GM23338 (cell line): ENCODE results near the gene RFC2. TPM values are rescaled to one million over a fixed set of nuclear protein-coding genes. Genes with fewer than 3 reads are reported as not detected.

Experiments
- ATAC-seq: fragments of 200-7000 bp; cut with Tn5 transposase; 3 replicates; pipeline ENCODE4 v1.9.1; 2020
- DNase-seq: peaks from one replicate; pipeline ENCODE4 v3.0.0-alpha.2; 2015; ENCODE audit warnings: low spot score
- H2AFZ ChIP-seq: fragments of 200-600 bp; sonication (generic); 2 replicates; pipeline ENCODE4 v1.8.0; 2016; ENCODE audit warnings: antibody characterized with exemption, mild to moderate bottlenecking, moderate library complexity
- H3F3A ChIP-seq: fragments of 200-600 bp; sonication (generic); replicated peaks from 2 replicates; pipeline ENCODE4 v1.8.0; 2017; ENCODE audit warnings: antibody characterized with exemption, mixed run types, low read depth
- H3K27ac ChIP-seq: fragments of 200-600 bp; sonication (generic); 2 replicates; pipeline ENCODE4 v1.6.1; 2016; ENCODE audit warnings: low read depth
- H3K27me3 ChIP-seq: fragments of 200-600 bp; sonication (generic); 2 replicates; pipeline ENCODE4 v1.8.0; 2016; ENCODE audit warnings: mild to moderate bottlenecking, mixed run types, moderate library complexity; ENCODE audit not compliant: insufficient read depth
- H3K36me3 ChIP-seq: fragments of 200-600 bp; sonication (generic); 2 replicates; pipeline ENCODE4 v1.8.0; 2016; ENCODE audit warnings: mild to moderate bottlenecking; ENCODE audit not compliant: insufficient read depth
- H3K4me1 ChIP-seq: fragments of 200-600 bp; sonication (generic); 2 replicates; pipeline ENCODE4 v1.8.0; 2016; ENCODE audit warnings: mild to moderate bottlenecking, moderate library complexity; ENCODE audit not compliant: insufficient read depth
- H3K4me2 ChIP-seq: fragments of 200-600 bp; sonication (generic); 2 replicates; pipeline ENCODE4 v1.7.1; 2017; ENCODE audit warnings: mixed run types
- H3K4me3 ChIP-seq: fragments of 200-600 bp; sonication (generic); 2 replicates; pipeline ENCODE4 v1.6.1; 2016; ENCODE audit warnings: mixed run types
- H3K79me2 ChIP-seq: fragments of 200-600 bp; sonication (generic); replicated peaks from 2 replicates; pipeline ENCODE4 v1.8.0; 2017; ENCODE audit warnings: mild to moderate bottlenecking; ENCODE audit not compliant: insufficient read depth
- H3K9me2 ChIP-seq: fragments of 200-600 bp; sonication (generic); 2 replicates; pipeline ENCODE4 v1.8.0; 2017; ENCODE audit not compliant: insufficient read depth
- H4K20me1 ChIP-seq: fragments of 200-600 bp; sonication (generic); replicated peaks from 2 replicates; pipeline ENCODE4 v1.8.0; 2017; ENCODE audit warnings: mild to moderate bottlenecking; ENCODE audit not compliant: insufficient read depth
- H3K27ac Mint-ChIP-seq: 2 replicates; pipeline ENCODE4 v1.8.0; 2020; ENCODE audit warnings: inconsistent platforms, mild to moderate bottlenecking, moderate library complexity, mixed read lengths
- H3K27me3 Mint-ChIP-seq: 3 replicates; pipeline ENCODE4 v1.8.0; 2022; ENCODE audit warnings: low read depth, mild to moderate bottlenecking, moderate library complexity, mixed read lengths, inconsistent platforms; ENCODE audit not compliant: insufficient read depth, poor library complexity
- H3K36me3 Mint-ChIP-seq: 3 replicates; pipeline ENCODE4 v1.8.0; 2021; ENCODE audit warnings: low read depth, mild to moderate bottlenecking, inconsistent platforms, moderate library complexity, mixed read lengths
- H3K4me1 Mint-ChIP-seq: 3 replicates; pipeline ENCODE4 v1.8.0; 2020; ENCODE audit warnings: mild to moderate bottlenecking, inconsistent platforms, mixed read lengths
- H3K4me3 Mint-ChIP-seq: 3 replicates; pipeline ENCODE4 v1.8.0; 2021; ENCODE audit warnings: moderate library complexity, mild to moderate bottlenecking, inconsistent platforms, mixed read lengths
- H3K9me3 Mint-ChIP-seq: 3 replicates; pipeline ENCODE4 v1.8.0; 2020; ENCODE audit warnings: moderate library complexity, mild to moderate bottlenecking, inconsistent platforms, mixed read lengths
- CREB1 ChIP-seq: fragments of 250-450 bp; sonication (Bioruptor Pico); IDR thresholded peaks from 2 replicates; pipeline ENCODE4 v1.5.0; 2020; ENCODE audit warnings: low read depth, mild to moderate bottlenecking, moderate library complexity
- CTCF ChIP-seq, 2 experiments: fragments of 200-600 bp in 1 of 2; sonication (generic) in 1 of 2; conservative IDR thresholded peaks; 2 replicates each; pipeline versions ENCODE4 v1.5.1 to v1.6.1; 2016 to 2017; ENCODE audit warnings: antibody characterized with exemption in 2 of 2, low read depth in 2 of 2, mild to moderate bottlenecking in 2 of 2, moderate library complexity in 1 of 2
- EZH2 ChIP-seq: fragments of 200-600 bp; sonication (generic); IDR thresholded peaks from one replicate; pipeline ENCODE4 v1.8.0; 2017; ENCODE audit warnings: antibody characterized with exemption, mild to moderate bottlenecking, low read depth; ENCODE audit not compliant: unreplicated experiment
- EZH2phosphoT487 ChIP-seq: fragments of 200-600 bp; sonication (generic); IDR thresholded peaks from one replicate; pipeline ENCODE4 v1.8.1; 2018; ENCODE audit warnings: antibody characterized with exemption; ENCODE audit not compliant: unreplicated experiment
- JUNB ChIP-seq: IDR thresholded peaks from one replicate; pipeline ENCODE4 v1.6.1; 2016; ENCODE audit warnings: antibody characterized with exemption; ENCODE audit not compliant: unreplicated experiment
- NANOG ChIP-seq: IDR thresholded peaks from 2 replicates; pipeline ENCODE4 v1.6.1; 2016; ENCODE audit warnings: antibody characterized with exemption, borderline replicate concordance
- POLR2AphosphoS5 ChIP-seq: IDR thresholded peaks from 2 replicates; pipeline ENCODE4 v1.6.1; 2016; ENCODE audit warnings: antibody characterized with exemption, low read depth
- STAT1 ChIP-seq: IDR thresholded peaks from one replicate; pipeline ENCODE4 v1.6.1; 2016; ENCODE audit warnings: antibody characterized with exemption; ENCODE audit not compliant: unreplicated experiment
- polyA plus RNA-seq: library from polyadenylated mRNA; unstranded; fragments of >200 nt; fragmentation: Nextera tagmentation; extraction: Ambion mirVana; gene quantifications from 2 replicates; pipeline ENCODE4 v1.2.1, GENCODE V29; 2016
- total RNA-seq: library from RNA; depleted of rRNA; stranded (reverse); fragments of >200 nt; shearing (Covaris generic); gene quantifications from 2 replicates; pipeline ENCODE4 v1.2.3, GENCODE V29; 2014
- TF ChIP-seq, protein P1 (sequence below): IDR thresholded peaks from one replicate; pipeline ENCODE4 v1.6.1; 2018; ENCODE audit warnings: antibody characterized with exemption; ENCODE audit not compliant: unreplicated experiment
- TF ChIP-seq, protein P2 (sequence below): IDR thresholded peaks from 2 replicates; pipeline ENCODE4 v1.6.1; 2016; ENCODE audit warnings: antibody characterized with exemption

Gene RFC2
- total and polyA plus RNA-seq, 2 experiments from 2014 or later: 56.4 to 75.2 TPM

DNA sequence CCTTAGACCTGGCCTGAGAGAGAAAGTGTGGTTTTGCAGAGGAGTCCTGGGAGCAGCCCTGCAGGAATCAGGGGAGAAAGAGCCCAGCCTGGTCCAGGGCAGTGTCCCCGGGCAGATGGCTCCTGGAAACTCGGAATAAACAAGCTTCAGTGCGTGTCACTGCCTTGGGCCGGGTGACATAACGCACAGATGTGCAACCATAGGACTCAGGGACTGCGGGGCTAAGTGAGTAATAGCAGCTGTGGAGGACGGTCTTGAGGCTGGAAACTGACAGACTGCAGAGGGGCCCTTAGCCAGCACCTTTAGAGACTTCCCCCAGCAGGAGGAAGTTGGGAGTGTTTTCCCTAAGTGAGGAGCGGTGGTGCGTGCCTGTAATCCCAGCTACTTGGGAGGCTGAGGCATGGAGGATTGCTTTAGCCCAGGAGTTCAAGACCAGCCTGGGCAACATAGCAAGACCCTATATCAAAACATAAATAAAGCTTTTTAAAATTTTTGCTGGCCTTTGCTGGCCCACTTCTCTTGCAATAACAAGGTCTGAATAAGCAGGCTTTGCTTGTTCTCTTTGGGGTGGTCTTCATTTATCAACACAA lies 29.8 kb upstream of the RFC2 start:
- H3K27me3 ChIP-seq: no peaks in the 10 kb centered on the region
- no peaks in the 10 kb centered on the region; the same call in 2 of the 3 replicates for H3K36me3 Mint-ChIP-seq
- no peaks in the 10 kb centered on the region for H3K79me2 ChIP-seq
- H3K4me3 ChIP-seq: no peak overlapping the region
- H3K4me1 Mint-ChIP-seq: peaks cover 40% of the 10 kb centered on the region
- H3K4me3 Mint-ChIP-seq: no peak overlapping the region
- ATAC-seq (no peak), DNase-seq (no peak)
- H3K9me3 Mint-ChIP-seq: no peaks in the 10 kb centered on the region
- H3K9me2 ChIP-seq: no peaks in the 10 kb centered on the region
- H2AFZ ChIP-seq: no peak overlapping the region
- TF ChIP-seq, protein P1, sequence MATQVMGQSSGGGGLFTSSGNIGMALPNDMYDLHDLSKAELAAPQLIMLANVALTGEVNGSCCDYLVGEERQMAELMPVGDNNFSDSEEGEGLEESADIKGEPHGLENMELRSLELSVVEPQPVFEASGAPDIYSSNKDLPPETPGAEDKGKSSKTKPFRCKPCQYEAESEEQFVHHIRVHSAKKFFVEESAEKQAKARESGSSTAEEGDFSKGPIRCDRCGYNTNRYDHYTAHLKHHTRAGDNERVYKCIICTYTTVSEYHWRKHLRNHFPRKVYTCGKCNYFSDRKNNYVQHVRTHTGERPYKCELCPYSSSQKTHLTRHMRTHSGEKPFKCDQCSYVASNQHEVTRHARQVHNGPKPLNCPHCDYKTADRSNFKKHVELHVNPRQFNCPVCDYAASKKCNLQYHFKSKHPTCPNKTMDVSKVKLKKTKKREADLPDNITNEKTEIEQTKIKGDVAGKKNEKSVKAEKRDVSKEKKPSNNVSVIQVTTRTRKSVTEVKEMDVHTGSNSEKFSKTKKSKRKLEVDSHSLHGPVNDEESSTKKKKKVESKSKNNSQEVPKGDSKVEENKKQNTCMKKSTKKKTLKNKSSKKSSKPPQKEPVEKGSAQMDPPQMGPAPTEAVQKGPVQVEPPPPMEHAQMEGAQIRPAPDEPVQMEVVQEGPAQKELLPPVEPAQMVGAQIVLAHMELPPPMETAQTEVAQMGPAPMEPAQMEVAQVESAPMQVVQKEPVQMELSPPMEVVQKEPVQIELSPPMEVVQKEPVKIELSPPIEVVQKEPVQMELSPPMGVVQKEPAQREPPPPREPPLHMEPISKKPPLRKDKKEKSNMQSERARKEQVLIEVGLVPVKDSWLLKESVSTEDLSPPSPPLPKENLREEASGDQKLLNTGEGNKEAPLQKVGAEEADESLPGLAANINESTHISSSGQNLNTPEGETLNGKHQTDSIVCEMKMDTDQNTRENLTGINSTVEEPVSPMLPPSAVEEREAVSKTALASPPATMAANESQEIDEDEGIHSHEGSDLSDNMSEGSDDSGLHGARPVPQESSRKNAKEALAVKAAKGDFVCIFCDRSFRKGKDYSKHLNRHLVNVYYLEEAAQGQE: no peak
- TF ChIP-seq EZH2phosphoT487 (no peak), CTCF (conservative IDR thresholded peaks at IDR 0.05; ENCODE audit: low read depth in 2 of 2) (no peak), STAT1 (no peak)
- H3K4me1 ChIP-seq: peaks cover 26% of the 10 kb centered on the region
- H3K27me3 Mint-ChIP-seq: peaks cover 19% of the 10 kb centered on the region
- H3K27ac Mint-ChIP-seq: no peak overlapping the region
- H4K20me1 ChIP-seq: no peaks in the 10 kb centered on the region
- no peaks in the 10 kb centered on the region for H3K36me3 ChIP-seq
- H3K4me2 ChIP-seq: no peak overlapping the region
- peaks cover 14% of the 10 kb centered on the region; the same call in 1 of the 2 replicates for H3F3A ChIP-seq
- H3K27ac ChIP-seq: no peak overlapping the region

GRCh38 chr7:74282748-74283459 lies 28.7 kb upstream of the RFC2 start:
- H3K27me3 ChIP-seq: no peaks in the 10 kb centered on the region
- peaks cover 16% of the 10 kb centered on the region for H3K4me1 ChIP-seq
- H3K9me3 Mint-ChIP-seq: no peaks in the 10 kb centered on the region
- no peak overlapping the region for H3K4me3 Mint-ChIP-seq
- H3K4me2 ChIP-seq: no peak overlapping the region
- DNase-seq (peak; percentile 68), ATAC-seq (peak; percentile 58)
- H3K4me1 Mint-ChIP-seq: peaks cover 35% of the 10 kb centered on the region
- H2AFZ ChIP-seq: no peak overlapping the region
- H3K36me3 Mint-ChIP-seq: no peaks in the 10 kb centered on the region
- peaks cover 12% of the 10 kb centered on the region for H3K27me3 Mint-ChIP-seq
- no peak overlapping the region for H3K27ac Mint-ChIP-seq
- peaks cover 7% of the 10 kb centered on the region; the same call in 1 of the 2 replicates for H3F3A ChIP-seq
- no peak overlapping the region for H3K27ac ChIP-seq
- no peaks in the 10 kb centered on the region for H3K79me2 ChIP-seq
- no peaks in the 10 kb centered on the region for H3K36me3 ChIP-seq
- H3K4me3 ChIP-seq: no peak overlapping the region
- H4K20me1 ChIP-seq: no peaks in the 10 kb centered on the region
- no peaks in the 10 kb centered on the region for H3K9me2 ChIP-seq
- TF ChIP-seq CTCF (conservative IDR thresholded peaks at IDR 0.05; ENCODE audit: low read depth in 2 of 2) (no peak), CREB1 (no peak), STAT1 (no peak), JUNB (no peak), NANOG (no peak), EZH2phosphoT487 (no peak), POLR2AphosphoS5 (no peak), EZH2 (no peak)
- TF ChIP-seq, protein P2, sequence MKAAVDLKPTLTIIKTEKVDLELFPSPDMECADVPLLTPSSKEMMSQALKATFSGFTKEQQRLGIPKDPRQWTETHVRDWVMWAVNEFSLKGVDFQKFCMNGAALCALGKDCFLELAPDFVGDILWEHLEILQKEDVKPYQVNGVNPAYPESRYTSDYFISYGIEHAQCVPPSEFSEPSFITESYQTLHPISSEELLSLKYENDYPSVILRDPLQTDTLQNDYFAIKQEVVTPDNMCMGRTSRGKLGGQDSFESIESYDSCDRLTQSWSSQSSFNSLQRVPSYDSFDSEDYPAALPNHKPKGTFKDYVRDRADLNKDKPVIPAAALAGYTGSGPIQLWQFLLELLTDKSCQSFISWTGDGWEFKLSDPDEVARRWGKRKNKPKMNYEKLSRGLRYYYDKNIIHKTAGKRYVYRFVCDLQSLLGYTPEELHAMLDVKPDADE: no peak
